ENCODE data around the gene PKM. TPM values are rescaled to one million over a fixed set of nuclear protein-coding genes. Genes with fewer than 3 reads are reported as not detected.

The PKM gene
- total and polyA plus RNA-seq, 9 of the 15 experiments (the other 6 are each of a cell fraction or from before 2014, with no cell fraction given), result 140 to 825 (median 383) TPM

DNA sequence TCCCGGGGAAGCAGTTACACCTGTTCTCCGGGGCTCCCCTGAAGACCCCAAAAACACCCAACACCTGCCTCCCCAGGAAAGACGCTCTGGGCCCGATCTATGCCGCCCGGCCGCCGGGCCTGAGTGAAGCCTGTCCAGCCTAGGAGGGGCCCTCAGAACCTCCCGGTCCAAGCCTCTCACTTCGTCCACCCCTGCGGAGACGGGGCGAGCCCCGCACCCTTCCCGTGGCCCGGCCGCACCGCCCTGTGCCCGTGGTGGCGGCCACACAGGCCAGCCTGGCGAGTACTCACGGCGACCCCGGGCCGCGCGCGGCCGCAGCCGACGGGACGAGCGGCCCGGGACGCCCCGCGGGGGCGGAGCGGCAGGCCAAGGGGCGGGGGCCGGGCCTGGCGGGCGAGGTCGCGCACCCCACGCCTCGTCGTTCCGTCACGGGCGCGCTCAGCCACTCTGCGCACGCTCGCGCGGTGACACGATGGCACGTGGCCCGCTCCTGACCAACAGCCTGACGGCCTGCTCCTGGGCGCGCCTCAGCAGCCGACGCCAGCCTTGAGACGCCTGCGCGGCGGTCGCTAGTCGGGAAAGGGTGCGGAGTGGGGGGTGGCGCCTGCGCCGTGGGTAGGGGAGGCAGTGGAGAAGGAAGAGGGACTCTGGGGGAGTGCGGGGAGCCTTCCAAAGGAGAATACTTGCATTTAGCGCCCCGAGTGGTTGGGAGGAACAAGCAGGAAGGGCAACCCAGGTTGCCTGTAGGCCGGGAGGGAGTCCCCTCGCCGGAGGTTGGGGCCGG is 41.4 kb upstream of the PKM start, which contains the start of gene PARP6 (continued):
- TF ChIP-seq, protein P1, sequence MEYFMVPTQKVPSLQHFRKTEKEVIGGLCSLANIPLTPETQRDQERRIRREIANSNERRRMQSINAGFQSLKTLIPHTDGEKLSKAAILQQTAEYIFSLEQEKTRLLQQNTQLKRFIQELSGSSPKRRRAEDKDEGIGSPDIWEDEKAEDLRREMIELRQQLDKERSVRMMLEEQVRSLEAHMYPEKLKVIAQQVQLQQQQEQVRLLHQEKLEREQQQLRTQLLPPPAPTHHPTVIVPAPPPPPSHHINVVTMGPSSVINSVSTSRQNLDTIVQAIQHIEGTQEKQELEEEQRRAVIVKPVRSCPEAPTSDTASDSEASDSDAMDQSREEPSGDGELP (CRISPR knock-in tag; IDR thresholded peaks at IDR 0.05; ENCODE audit: borderline replicate concordance), result peak; percentile 87
- TF ChIP-seq OTX1 (CRISPR knock-in tag; IDR thresholded peaks at IDR 0.05) (0 out of 2 replicates have a peak, but pooled peaks have one; percentile 42), JUN (IDR thresholded peaks at IDR 0.05; ENCODE audit: borderline replicate concordance, low read depth, low read length) (peak; percentile 80), JUN (CRISPR knock-in tag; IDR thresholded peaks at IDR 0.05; ENCODE audit: borderline replicate concordance) (no peak), BRD9 (IDR thresholded peaks at IDR 0.05; ENCODE audit: low read depth, partially characterized antibody) (no peak), BCL6 (CRISPR knock-in tag; IDR thresholded peaks at IDR 0.05) (no peak), RBM15 (IDR thresholded peaks at IDR 0.05; ENCODE audit: insufficient read depth, low read length) (no peak)
- TF ChIP-seq, protein P2, sequence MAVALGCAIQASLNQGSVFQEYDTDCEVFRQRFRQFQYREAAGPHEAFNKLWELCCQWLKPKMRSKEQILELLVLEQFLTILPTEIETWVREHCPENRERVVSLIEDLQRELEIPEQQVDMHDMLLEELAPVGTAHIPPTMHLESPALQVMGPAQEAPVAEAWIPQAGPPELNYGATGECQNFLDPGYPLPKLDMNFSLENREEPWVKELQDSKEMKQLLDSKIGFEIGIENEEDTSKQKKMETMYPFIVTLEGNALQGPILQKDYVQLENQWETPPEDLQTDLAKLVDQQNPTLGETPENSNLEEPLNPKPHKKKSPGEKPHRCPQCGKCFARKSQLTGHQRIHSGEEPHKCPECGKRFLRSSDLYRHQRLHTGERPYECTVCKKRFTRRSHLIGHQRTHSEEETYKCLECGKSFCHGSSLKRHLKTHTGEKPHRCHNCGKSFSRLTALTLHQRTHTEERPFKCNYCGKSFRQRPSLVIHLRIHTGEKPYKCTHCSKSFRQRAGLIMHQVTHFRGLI (CRISPR knock-in tag; IDR thresholded peaks at IDR 0.05), result no peak
- TF ChIP-seq, protein P3, sequence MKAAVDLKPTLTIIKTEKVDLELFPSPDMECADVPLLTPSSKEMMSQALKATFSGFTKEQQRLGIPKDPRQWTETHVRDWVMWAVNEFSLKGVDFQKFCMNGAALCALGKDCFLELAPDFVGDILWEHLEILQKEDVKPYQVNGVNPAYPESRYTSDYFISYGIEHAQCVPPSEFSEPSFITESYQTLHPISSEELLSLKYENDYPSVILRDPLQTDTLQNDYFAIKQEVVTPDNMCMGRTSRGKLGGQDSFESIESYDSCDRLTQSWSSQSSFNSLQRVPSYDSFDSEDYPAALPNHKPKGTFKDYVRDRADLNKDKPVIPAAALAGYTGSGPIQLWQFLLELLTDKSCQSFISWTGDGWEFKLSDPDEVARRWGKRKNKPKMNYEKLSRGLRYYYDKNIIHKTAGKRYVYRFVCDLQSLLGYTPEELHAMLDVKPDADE (conservative IDR thresholded peaks at IDR 0.05; ENCODE audit: control insufficient read depth, low read depth, low read length), result peak; percentile 60; the same call in 1 of the 2 replicates
- TF ChIP-seq, protein P4, sequence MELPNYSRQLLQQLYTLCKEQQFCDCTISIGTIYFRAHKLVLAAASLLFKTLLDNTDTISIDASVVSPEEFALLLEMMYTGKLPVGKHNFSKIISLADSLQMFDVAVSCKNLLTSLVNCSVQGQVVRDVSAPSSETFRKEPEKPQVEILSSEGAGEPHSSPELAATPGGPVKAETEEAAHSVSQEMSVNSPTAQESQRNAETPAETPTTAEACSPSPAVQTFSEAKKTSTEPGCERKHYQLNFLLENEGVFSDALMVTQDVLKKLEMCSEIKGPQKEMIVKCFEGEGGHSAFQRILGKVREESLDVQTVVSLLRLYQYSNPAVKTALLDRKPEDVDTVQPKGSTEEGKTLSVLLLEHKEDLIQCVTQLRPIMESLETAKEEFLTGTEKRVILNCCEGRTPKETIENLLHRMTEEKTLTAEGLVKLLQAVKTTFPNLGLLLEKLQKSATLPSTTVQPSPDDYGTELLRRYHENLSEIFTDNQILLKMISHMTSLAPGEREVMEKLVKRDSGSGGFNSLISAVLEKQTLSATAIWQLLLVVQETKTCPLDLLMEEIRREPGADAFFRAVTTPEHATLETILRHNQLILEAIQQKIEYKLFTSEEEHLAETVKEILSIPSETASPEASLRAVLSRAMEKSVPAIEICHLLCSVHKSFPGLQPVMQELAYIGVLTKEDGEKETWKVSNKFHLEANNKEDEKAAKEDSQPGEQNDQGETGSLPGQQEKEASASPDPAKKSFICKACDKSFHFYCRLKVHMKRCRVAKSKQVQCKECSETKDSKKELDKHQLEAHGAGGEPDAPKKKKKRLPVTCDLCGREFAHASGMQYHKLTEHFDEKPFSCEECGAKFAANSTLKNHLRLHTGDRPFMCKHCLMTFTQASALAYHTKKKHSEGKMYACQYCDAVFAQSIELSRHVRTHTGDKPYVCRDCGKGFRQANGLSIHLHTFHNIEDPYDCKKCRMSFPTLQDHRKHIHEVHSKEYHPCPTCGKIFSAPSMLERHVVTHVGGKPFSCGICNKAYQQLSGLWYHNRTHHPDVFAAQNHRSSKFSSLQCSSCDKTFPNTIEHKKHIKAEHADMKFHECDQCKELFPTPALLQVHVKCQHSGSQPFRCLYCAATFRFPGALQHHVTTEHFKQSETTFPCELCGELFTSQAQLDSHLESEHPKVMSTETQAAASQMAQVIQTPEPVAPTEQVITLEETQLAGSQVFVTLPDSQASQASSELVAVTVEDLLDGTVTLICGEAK (IDR thresholded peaks at IDR 0.05), result no peak
- TF ChIP-seq, protein P4 (CRISPR knock-in tag; IDR thresholded peaks at IDR 0.05), result no peak
- TF ChIP-seq, protein P5, sequence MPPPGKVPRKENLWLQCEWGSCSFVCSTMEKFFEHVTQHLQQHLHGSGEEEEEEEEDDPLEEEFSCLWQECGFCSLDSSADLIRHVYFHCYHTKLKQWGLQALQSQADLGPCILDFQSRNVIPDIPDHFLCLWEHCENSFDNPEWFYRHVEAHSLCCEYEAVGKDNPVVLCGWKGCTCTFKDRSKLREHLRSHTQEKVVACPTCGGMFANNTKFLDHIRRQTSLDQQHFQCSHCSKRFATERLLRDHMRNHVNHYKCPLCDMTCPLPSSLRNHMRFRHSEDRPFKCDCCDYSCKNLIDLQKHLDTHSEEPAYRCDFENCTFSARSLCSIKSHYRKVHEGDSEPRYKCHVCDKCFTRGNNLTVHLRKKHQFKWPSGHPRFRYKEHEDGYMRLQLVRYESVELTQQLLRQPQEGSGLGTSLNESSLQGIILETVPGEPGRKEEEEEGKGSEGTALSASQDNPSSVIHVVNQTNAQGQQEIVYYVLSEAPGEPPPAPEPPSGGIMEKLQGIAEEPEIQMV (tag; conservative IDR thresholded peaks at IDR 0.05; ENCODE audit: low read depth), result no peak
